ENCODE measurements around the gene GALNT13.

The GALNT13 gene

GRCh38 chr2:154331784-154332183 is 460.1 kb downstream of the GALNT13 start:
- no peak overlapping the region for H3K4me3 ChIP-seq (ENCODE audit: low read length, poor library complexity, severe bottlenecking)
- H2AFZ ChIP-seq (ENCODE audit: low read length): no peak overlapping the region
- no peaks in the 10 kb centered on the region for H3K9me3 ChIP-seq (ENCODE audit: insufficient read depth, low read depth, low read length)
- H3K4me2 ChIP-seq (ENCODE audit: low read depth, low read length, poor library complexity, severe bottlenecking): no peak overlapping the region
- H4K20me1 ChIP-seq (ENCODE audit: insufficient read depth, low read length, poor library complexity, severe bottlenecking): no peaks in the 10 kb centered on the region
- no peaks in the 10 kb centered on the region for H3K9me2 ChIP-seq (replicated peaks; ENCODE audit: low read depth, low read length)
- H3K36me3 ChIP-seq (ENCODE audit: insufficient read depth, low read length): no peaks in the 10 kb centered on the region
- H3K9ac ChIP-seq (ENCODE audit: low read depth, low read length, poor library complexity, severe bottlenecking): no peak overlapping the region
- H3K79me2 ChIP-seq (ENCODE audit: insufficient read depth, low read length): no peaks in the 10 kb centered on the region
- TF ChIP-seq EZH2phosphoT487 (IDR thresholded peaks at IDR 0.05; ENCODE audit: borderline replicate concordance) (no peak), CTCF (conservative IDR thresholded peaks at IDR 0.05; ENCODE audit: low read length) (no peak)
- no peaks in the 10 kb centered on the region for H3F3A ChIP-seq (ENCODE audit: low read depth)
- H3K4me1 ChIP-seq (ENCODE audit: insufficient read depth, low read length, poor library complexity, severe bottlenecking): no peaks in the 10 kb centered on the region
- H3K27me3 ChIP-seq (ENCODE audit: insufficient read depth, low read length, poor library complexity, severe bottlenecking): no peaks in the 10 kb centered on the region

GRCh38 chr2:154336201-154336600 is 464.5 kb downstream of the GALNT13 start:
- no peaks in the 10 kb centered on the region for H3K9me2 ChIP-seq (replicated peaks; ENCODE audit: low read depth, low read length)
- TF ChIP-seq EZH2phosphoT487 (IDR thresholded peaks at IDR 0.05; ENCODE audit: borderline replicate concordance): no peak
- no peak for TF ChIP-seq CTCF (conservative IDR thresholded peaks at IDR 0.05; ENCODE audit: low read length)
- H3K36me3 ChIP-seq (ENCODE audit: insufficient read depth, low read length): no peaks in the 10 kb centered on the region
- H3K4me1 ChIP-seq (ENCODE audit: insufficient read depth, low read length, poor library complexity, severe bottlenecking): no peaks in the 10 kb centered on the region
- no peaks in the 10 kb centered on the region for H3K9me3 ChIP-seq (ENCODE audit: insufficient read depth, low read depth, low read length)
- no peaks in the 10 kb centered on the region for H4K20me1 ChIP-seq (ENCODE audit: insufficient read depth, low read length, poor library complexity, severe bottlenecking)
- no peak overlapping the region for H3K9ac ChIP-seq (ENCODE audit: low read depth, low read length, poor library complexity, severe bottlenecking)
- H3K27me3 ChIP-seq (ENCODE audit: insufficient read depth, low read length, poor library complexity, severe bottlenecking): no peaks in the 10 kb centered on the region
- H3K4me2 ChIP-seq (ENCODE audit: low read depth, low read length, poor library complexity, severe bottlenecking): no peak overlapping the region
- no peak overlapping the region for H2AFZ ChIP-seq (ENCODE audit: low read length)
- H3K4me3 ChIP-seq (ENCODE audit: low read length, poor library complexity, severe bottlenecking): no peak overlapping the region
- H3K79me2 ChIP-seq (ENCODE audit: insufficient read depth, low read length): no peaks in the 10 kb centered on the region
- H3F3A ChIP-seq (ENCODE audit: low read depth): no peaks in the 10 kb centered on the region

GRCh38 chr2:154338352-154338967 is 466.7 kb downstream of the GALNT13 start:
- no peaks in the 10 kb centered on the region for H3F3A ChIP-seq (ENCODE audit: low read depth)
- H3K9me3 ChIP-seq (ENCODE audit: insufficient read depth, low read depth, low read length): no peaks in the 10 kb centered on the region
- H3K27me3 ChIP-seq (ENCODE audit: insufficient read depth, low read length, poor library complexity, severe bottlenecking): no peaks in the 10 kb centered on the region
- no peaks in the 10 kb centered on the region for H3K9me2 ChIP-seq (replicated peaks; ENCODE audit: low read depth, low read length)
- no peaks in the 10 kb centered on the region for H3K36me3 ChIP-seq (ENCODE audit: insufficient read depth, low read length)
- H3K9ac ChIP-seq (ENCODE audit: low read depth, low read length, poor library complexity, severe bottlenecking): no peak overlapping the region
- no peaks in the 10 kb centered on the region for H3K4me1 ChIP-seq (ENCODE audit: insufficient read depth, low read length, poor library complexity, severe bottlenecking)
- H3K4me3 ChIP-seq (ENCODE audit: low read length, poor library complexity, severe bottlenecking): no peak overlapping the region
- TF ChIP-seq EZH2phosphoT487 (IDR thresholded peaks at IDR 0.05; ENCODE audit: borderline replicate concordance) (no peak), CTCF (conservative IDR thresholded peaks at IDR 0.05; ENCODE audit: low read length) (no peak)
- H3K4me2 ChIP-seq (ENCODE audit: low read depth, low read length, poor library complexity, severe bottlenecking): no peak overlapping the region
- no peaks in the 10 kb centered on the region for H3K79me2 ChIP-seq (ENCODE audit: insufficient read depth, low read length)
- no peaks in the 10 kb centered on the region for H4K20me1 ChIP-seq (ENCODE audit: insufficient read depth, low read length, poor library complexity, severe bottlenecking)
- no peak overlapping the region for H2AFZ ChIP-seq (ENCODE audit: low read length)
